Neutrophil (primary cell): Measurements from ENCODE around the gene GPR161.
"Not testable (repeated sequence)": the region's sequence is repeated elsewhere in the genome, so short reads cannot be mapped to it uniquely, and the experiment has no call there.

Experiments used
- H3K27ac ChIP-seq: fragments of 200-600 bp; sonication (generic); 2 replicates; pipeline ENCODE4 v1.5.1; 2016; ENCODE audit warnings: mild to moderate bottlenecking, moderate library complexity
- H3K27me3 ChIP-seq: fragments of 200-600 bp; sonication (generic); 2 replicates; pipeline ENCODE4 v1.6.0; 2016; ENCODE audit warnings: mild to moderate bottlenecking
- H3K36me3 ChIP-seq: fragments of 200-600 bp; sonication (generic); 2 replicates; pipeline ENCODE4 v1.5.1; 2017
- H3K4me1 ChIP-seq, 2 experiments: fragments of 200-600 bp in 1 of 2; sonication (generic) in 1 of 2; 1 replicate in 1 of 2; 2 replicates in 1 of 2; pipeline versions ENCODE4 v1.5.1 to v1.6.1; 2013 to 2016; ENCODE audit warnings: low read depth in 1 of 2, low read length in 1 of 2, mild to moderate bottlenecking in 1 of 2, moderate library complexity in 1 of 2; ENCODE audit not compliant: control insufficient read depth in 1 of 2, insufficient read depth in 1 of 2
- H3K4me3 ChIP-seq, 2 experiments: fragments of 200-600 bp in 1 of 2; sonication (generic) in 1 of 2; 1 replicate in 1 of 2; 2 replicates in 1 of 2; pipeline ENCODE4 v1.5.1; 2013 to 2016; ENCODE audit warnings: low read depth in 1 of 2, low read length in 1 of 2, mild to moderate bottlenecking in 1 of 2, moderate library complexity in 1 of 2
- H3K9me3 ChIP-seq: fragments of 200-600 bp; sonication (generic); 2 replicates; pipeline ENCODE4 v1.5.1; 2016
- TF ChIP-seq, protein P1 (sequence below): fragments of 200-600 bp; sonication (generic); IDR thresholded peaks from 2 replicates; pipeline ENCODE4 v1.5.1; 2016; ENCODE audit warnings: antibody characterized with exemption

Gene GPR161, protein sequence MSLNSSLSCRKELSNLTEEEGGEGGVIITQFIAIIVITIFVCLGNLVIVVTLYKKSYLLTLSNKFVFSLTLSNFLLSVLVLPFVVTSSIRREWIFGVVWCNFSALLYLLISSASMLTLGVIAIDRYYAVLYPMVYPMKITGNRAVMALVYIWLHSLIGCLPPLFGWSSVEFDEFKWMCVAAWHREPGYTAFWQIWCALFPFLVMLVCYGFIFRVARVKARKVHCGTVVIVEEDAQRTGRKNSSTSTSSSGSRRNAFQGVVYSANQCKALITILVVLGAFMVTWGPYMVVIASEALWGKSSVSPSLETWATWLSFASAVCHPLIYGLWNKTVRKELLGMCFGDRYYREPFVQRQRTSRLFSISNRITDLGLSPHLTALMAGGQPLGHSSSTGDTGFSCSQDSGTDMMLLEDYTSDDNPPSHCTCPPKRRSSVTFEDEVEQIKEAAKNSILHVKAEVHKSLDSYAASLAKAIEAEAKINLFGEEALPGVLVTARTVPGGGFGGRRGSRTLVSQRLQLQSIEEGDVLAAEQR

DNA sequence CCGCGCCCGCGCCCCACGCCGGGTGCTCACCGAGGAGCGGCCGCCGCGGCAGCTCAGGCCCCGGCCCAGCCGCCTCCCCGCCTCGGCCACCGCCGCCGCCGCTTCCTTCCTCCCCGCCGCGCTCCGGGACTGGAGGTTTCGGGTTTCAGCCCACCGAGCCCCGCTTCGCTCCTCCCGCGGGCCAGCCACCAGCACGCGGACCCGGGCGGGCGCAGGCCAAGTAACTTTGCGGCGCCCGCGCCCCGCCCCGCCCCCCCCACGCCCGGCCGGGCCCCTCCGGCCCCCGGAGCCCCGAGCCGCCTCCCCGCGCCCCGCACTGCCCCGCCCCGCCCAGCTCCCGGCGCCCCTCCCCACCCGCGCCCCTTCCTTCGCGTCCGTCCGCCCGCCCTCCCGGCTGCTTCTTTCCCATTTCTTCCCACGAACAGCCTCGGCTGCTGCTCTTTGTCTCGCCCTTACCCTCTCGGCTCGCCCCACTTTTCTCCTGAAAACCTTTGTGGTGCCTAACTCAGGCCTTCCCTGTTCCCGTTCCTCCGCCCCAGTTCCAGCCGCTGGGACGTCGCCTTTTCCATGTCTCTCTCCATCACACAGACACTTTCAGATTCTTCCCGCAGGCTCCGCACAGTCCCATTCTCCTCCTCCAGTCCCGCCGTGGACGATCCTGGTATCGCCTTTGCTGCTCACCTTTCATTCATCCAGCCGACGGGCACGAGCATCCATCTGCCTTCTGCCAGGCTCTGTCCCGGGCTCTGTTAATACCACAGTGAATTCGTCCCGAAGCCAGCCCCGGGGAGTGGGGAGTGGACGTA, at the start of gene GPR161:
Gene GPR161, minus strand, starts transcription at position 222 of the 806 bp plus-strand sequence. CDS start 32,080 bp downstream, outside the sequence.
- TF ChIP-seq, protein P1, sequence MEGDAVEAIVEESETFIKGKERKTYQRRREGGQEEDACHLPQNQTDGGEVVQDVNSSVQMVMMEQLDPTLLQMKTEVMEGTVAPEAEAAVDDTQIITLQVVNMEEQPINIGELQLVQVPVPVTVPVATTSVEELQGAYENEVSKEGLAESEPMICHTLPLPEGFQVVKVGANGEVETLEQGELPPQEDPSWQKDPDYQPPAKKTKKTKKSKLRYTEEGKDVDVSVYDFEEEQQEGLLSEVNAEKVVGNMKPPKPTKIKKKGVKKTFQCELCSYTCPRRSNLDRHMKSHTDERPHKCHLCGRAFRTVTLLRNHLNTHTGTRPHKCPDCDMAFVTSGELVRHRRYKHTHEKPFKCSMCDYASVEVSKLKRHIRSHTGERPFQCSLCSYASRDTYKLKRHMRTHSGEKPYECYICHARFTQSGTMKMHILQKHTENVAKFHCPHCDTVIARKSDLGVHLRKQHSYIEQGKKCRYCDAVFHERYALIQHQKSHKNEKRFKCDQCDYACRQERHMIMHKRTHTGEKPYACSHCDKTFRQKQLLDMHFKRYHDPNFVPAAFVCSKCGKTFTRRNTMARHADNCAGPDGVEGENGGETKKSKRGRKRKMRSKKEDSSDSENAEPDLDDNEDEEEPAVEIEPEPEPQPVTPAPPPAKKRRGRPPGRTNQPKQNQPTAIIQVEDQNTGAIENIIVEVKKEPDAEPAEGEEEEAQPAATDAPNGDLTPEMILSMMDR, result no peak
- peaks cover 12 to 15% of the 10 kb centered on the region in 2 experiments for H3K4me1 ChIP-seq
- no peaks in the 10 kb centered on the region for H3K9me3 ChIP-seq
- H3K36me3 ChIP-seq, result no peaks in the 10 kb centered on the region
- peak within 1 kb of the TSS; percentile 31 to 63 for H3K4me3 ChIP-seq
- peaks cover 84% of the 10 kb centered on the region for H3K27me3 ChIP-seq
- no peak within 1 kb of the TSS for H3K27ac ChIP-seq

DNA sequence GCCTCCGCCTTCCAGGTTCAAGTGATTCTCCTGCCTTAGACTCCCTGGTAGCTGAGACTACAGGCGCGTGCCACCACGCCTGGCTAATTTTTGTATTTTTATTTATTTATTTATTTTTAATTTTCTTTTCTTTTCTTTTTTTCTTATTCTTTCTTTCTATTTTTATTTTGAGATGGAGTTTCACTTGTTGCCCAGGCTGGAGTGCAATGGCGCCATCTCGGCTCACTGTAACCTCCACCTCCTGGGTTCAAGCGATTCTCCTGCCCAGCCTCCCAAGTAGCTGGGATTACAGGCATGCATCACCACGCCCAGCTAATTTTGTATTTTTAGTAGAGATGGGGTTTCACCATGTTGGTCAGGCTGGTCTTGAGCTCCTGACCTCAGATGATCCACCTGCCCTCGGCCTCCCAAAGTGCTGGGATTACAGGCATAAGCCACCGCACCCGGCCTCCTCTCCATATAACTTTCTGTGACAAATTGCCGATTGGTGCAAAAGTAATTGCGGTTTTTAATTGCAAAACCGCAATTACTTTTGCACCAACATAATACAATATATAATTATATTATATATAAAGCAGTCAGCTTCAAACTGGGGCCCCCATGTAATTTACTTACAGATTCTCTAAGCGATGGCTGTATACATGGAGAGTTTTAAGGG, 44.5 kb upstream of the GPR161 start:
- not testable (repeated sequence) for H3K27me3 ChIP-seq, H3K4me3 ChIP-seq, H3K36me3 ChIP-seq, H3K9me3 ChIP-seq, H3K27ac ChIP-seq
- peaks cover 16 to 18% of the 10 kb centered on the region in 2 experiments for H3K4me1 ChIP-seq

DNA sequence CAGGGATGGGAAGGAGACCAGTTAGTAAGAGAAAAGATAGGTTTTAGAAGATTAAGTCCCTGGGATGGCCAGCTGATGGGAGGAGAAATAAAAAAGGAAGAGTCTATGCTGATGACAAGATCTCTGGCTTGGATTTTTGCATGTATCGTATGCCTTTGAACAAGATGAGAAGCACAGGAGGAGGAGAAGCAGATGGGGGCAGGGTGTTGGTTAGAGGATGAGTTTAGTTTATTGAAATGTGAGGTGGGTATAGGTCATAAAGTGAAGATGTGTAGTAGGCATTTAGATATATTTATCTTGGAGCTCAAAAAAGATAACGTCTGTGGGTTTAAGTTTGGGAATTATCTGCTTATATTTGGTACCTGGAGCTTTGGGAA, 43.4 kb upstream of the GPR161 start:
- peak overlapping the region; percentile 94 for H3K27ac ChIP-seq
- H3K27me3 ChIP-seq, result no peaks in the 10 kb centered on the region
- TF ChIP-seq, protein P1, result no peak

DNA sequence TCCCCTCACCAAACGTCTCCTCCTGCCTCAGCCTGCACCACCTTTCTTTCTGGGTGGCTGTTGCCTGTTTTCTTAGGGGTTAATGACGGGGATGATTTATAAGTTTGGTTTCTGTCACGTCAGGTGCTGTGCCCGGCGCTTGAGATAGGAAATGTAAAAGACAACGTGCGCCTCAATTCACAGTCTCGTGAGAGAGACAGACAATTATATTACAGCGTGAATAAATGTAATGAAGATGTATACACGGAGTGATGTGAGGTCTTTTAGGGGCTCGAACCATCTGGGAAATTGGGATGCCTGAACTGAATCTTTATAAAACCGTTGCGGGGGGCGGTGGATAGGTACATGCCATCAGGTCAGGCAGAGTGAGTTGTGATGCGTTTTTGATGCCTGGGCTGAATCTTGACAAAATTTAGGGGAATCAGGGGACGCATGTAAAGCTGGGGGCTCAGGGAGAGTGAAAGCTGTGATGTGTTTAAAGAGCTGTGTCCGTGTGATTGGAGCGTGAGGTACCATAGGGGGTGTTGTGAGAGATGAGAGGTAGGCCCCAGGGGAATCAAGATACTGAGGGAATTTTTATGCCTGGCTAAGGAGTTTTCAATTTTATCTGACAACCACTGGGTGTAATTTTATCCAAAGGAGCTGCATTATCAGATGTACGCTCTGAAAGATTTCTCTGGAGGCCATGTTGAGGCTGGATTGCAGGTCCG, 42.9 kb upstream of the GPR161 start:
- Histone ChIP-seq H3K4me1 (peaks cover 16 to 18% of the 10 kb centered on the region in 2 experiments), H3K9me3 (no peaks in the 10 kb centered on the region), H3K36me3 (no peaks in the 10 kb centered on the region), H3K27me3 (no peaks in the 10 kb centered on the region), H3K4me3 (peak overlapping the region; percentile 73 to 98), H3K27ac (peak overlapping the region; percentile 94)
- TF ChIP-seq, protein P1, result no peak

More for the DNA sequence above, 43.4 kb upstream of the GPR161 start:
- Histone ChIP-seq H3K4me3 (peak overlapping the region; percentile 73 to 98), H3K9me3 (no peaks in the 10 kb centered on the region), H3K4me1 (peaks cover 16 to 18% of the 10 kb centered on the region in 2 experiments), H3K36me3 (peaks cover 3% of the 10 kb centered on the region)

DNA sequence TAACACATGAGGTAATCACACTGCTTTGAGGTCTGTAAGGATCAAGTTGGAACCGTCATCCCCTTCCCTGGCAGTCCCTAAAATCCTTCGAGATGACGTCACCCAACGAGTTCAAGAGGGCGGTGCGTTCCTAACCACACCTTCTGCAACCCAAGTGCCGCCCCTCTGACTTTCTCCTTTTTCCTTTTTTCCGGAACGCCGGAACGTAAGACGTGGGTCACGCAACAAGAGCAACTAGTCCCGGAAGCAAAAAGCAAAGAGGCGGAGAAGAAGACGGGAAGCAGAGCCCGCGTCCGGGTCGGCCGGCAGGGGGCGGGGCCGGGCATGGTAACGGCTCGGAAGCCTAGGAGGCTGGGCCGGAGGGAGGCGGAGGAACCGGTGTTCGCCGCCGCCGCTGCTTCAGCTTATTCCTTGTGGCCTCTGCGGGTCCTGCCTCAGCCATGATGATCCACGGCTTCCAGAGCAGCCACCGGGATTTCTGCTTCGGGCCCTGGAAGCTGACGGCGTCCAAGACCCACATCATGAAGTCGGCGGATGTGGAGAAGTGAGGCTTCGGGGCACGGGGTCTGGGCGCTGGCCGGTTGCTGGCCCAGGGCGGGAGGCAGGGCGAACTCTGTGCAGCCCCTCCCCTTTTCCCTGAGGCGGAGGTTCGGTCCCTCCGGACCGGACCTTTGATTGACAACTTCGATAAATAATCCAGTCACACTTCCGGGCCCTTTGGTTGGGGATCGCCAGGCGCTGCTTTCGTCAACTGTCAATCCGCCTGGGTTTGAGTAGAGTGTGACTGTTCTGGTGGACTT, 42.1 kb upstream of the GPR161 start, which contains the start of gene TIPRL:
Gene TIPRL, plus strand, starts transcription at position 325 of the 800 bp plus-strand sequence. Its CDS starts 116 bp downstream, at position 441.
- no peaks in the 10 kb centered on the region for H3K27me3 ChIP-seq
- H3K36me3 ChIP-seq, result no peaks in the 10 kb centered on the region
- H3K4me1 ChIP-seq, result peaks cover 16 to 18% of the 10 kb centered on the region in 2 experiments
- H3K9me3 ChIP-seq, result no peaks in the 10 kb centered on the region
- peak within 1 kb of the TSS; percentile 73 to 98 for H3K4me3 ChIP-seq
- peak within 1 kb of the TSS; percentile 94 for H3K27ac ChIP-seq
- TF ChIP-seq, protein P1, result peak; percentile 85
